ENCODE results near the gene MSL2. TPM values are rescaled to one million over a fixed set of nuclear protein-coding genes. Genes with fewer than 3 reads are reported as not detected.

The MSL2 gene
- total and polyA plus RNA-seq, 2 of the 8 experiments (the other 6 are each of a cell fraction or from before 2014, with no cell fraction given), result 9.1 to 41.8 TPM

DNA sequence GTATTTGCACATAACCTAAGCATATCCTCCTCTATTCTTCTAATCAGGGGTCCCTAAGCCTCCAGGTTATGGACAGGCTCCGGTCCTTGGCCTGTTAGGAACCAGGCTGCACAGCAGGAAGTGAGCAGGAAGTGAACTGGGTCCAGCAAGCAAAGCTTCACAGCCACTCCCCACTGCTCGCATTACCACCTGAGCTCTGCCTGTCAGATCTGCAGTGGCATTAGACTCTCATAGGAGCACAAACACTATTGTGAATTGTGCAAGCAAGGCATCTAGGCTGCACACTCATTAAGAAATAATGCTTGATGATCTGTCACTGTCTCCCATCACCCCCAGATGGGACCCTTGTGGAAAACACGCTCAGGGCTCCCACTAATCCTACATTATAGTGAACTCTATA, 9.8 kb downstream of the MSL2 start:
- FAIRE-seq (no peak), DNase-seq (ENCODE audit: low read depth in 1 of 2, low spot score in 2 of 2) (no peak)
- Histone ChIP-seq H2BK5ac (ENCODE audit: low read depth, low read length) (no peak overlapping the region), H3K14ac (ENCODE audit: insufficient read length) (no peak overlapping the region), H3K9ac (replicated peaks in 1 of 4; ENCODE audit: extremely low read depth in 1 of 4, low read depth in 3 of 4, low read length in 3 of 4) (no peak overlapping the region), H2BK12ac (ENCODE audit: low read depth, low read length) (no peak overlapping the region), H3K9me3 (ENCODE audit: insufficient read depth in 2 of 2, low read depth in 1 of 2, low read length in 1 of 2) (no peaks in the 10 kb centered on the region), H2AK5ac (ENCODE audit: low read depth, low read length) (no peak overlapping the region), H4K91ac (replicated peaks; ENCODE audit: insufficient read length, low read length) (no peak overlapping the region), H3K56ac (replicated peaks; ENCODE audit: insufficient read length, low read depth, low read length) (no peak overlapping the region), H2BK15ac (ENCODE audit: low read length) (no peak overlapping the region), H3K23ac (ENCODE audit: insufficient read length) (no peak overlapping the region), H3K4ac (replicated peaks; ENCODE audit: insufficient read length, low read depth, low read length) (no peak overlapping the region), H3K79me1 (ENCODE audit: low read depth, low read length) (peaks cover 6% of the 10 kb centered on the region; the same call in 1 of the 2 replicates), H3K18ac (ENCODE audit: extremely low read depth, low read length) (no peak overlapping the region), H2BK20ac (ENCODE audit: low read length) (no peak overlapping the region), H4K5ac (ENCODE audit: insufficient read length, low read depth, low read length) (no peak overlapping the region), H3K4me3 (ENCODE audit: extremely low read depth in 1 of 4, insufficient read depth in 2 of 4, low read depth in 3 of 4, low read length in 4 of 4) (no peak overlapping the region), H2AFZ (ENCODE audit: low read length) (no peak overlapping the region), H2BK120ac (replicated peaks; ENCODE audit: low read depth, low read length) (no peak overlapping the region), H3K23me2 (ENCODE audit: low read depth, low read length) (no peaks in the 10 kb centered on the region), H3K27me3 (replicated peaks in 1 of 4; ENCODE audit: control insufficient read depth in 3 of 4, extremely low read depth in 1 of 4, insufficient read depth in 3 of 4, low read length in 3 of 4) (no peaks in the 10 kb centered on the region), H3K79me2 (ENCODE audit: control insufficient read depth in 1 of 2, insufficient read depth in 2 of 2, low read length in 2 of 2) (peaks cover 58 to 99% of the 10 kb centered on the region in 2 experiments), H3K4me2 (ENCODE audit: insufficient read depth in 1 of 2, low read depth in 2 of 2, low read length in 2 of 2) (no peak overlapping the region), H3K4me1 (replicated peaks in 1 of 4; ENCODE audit: control insufficient read depth in 3 of 4, insufficient read depth in 4 of 4, low read length in 3 of 4) (peaks cover 0 to 11% (median 5%) of the 10 kb centered on the region in 4 experiments; a peak in 4 of 7 replicates), H4K20me1 (replicated peaks in 1 of 2; ENCODE audit: control insufficient read depth in 1 of 2, insufficient read depth in 2 of 2, low read length in 2 of 2) (peaks cover 20 to 25% of the 10 kb centered on the region in 2 experiments), H3K27ac (ENCODE audit: low read depth, low read length) (no peak overlapping the region), H3K36me3 (ENCODE audit: control insufficient read depth in 2 of 4, insufficient read depth in 4 of 4, low read length in 3 of 4) (no peaks in the 10 kb centered on the region), H4K8ac (ENCODE audit: extremely low read depth, insufficient read depth, low read length) (no peak overlapping the region)
- CTCF ChIA-PET (ENCODE audit: partially characterized antibody), result interaction anchor here (1.2 kb wide), 1 partner anchor 9 kb away, joined by 4 read pairs; no protein-coding TSS in a partner anchor
- TF ChIP-seq POLR2AphosphoS5 (IDR thresholded peaks at IDR 0.05; ENCODE audit: low read depth, low read length) (peak; percentile 53; the same call in 1 of the 2 replicates), KDM1A (IDR thresholded peaks at IDR 0.05; ENCODE audit: borderline replicate concordance, low read length) (no peak)
- 83% methylated on average over 3 of the region's 3 CpGs; no CpG with 5 or more reads in 1 of the 2 experiments for WGBS, 2 experiments (ENCODE audit: extremely low coverage in 1 of 2, insufficient coverage in 1 of 2, insufficient read length in 1 of 2, insufficient replicate concordance in 2 of 2, low coverage in 1 of 2, low lambda C conversion rate in 2 of 2, missing lambda C conversion rate in 1 of 2)
- POLR2A ChIA-PET (ENCODE audit: partially characterized antibody), result interaction anchor here (12.1 kb wide), 1 partner anchor 9 kb away, joined by 86 read pairs; the partner anchor contains the start of gene MSL2
